ENCODE data around the gene MSANTD1.

The MSANTD1 gene

DNA sequence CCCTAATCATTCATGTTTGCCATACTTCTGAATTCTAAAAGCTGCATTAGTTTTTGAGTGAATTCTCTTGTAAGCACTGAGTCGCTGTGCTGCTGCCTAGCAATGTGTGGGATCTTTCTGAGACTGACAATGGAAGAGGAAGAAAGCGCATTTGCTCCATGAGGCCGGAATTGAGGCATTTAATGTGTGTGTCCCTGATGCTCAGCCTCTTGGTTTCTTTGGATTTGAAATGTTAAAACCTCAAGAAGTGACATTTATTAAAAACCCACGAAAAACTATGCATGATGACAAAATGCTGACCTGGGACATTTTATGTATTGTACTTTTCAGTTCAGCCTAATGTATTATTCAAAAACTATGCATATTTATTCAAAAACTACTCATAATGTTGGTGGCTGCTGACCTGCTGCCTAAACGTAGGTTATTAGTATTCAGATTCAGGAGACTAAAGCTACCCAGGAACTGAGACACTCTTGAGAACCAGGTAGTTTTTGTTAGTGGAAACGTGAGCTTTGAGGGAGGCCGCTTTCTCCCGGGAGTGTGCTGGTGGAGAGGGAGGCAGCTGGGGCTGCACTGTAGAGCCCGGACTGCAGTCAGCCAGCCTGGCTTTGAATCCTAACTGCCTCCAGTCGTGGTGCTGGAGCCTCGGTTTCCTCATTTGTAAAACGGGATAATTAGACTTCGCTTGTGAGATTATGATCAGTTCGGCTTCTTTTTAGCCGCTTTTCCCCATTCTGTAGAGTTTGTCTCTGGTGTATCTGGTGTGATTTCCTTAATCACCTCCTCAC, 55.2 kb downstream of the MSANTD1 start:
- DNase-seq (ENCODE audit: low spot score) = no peak

DNA sequence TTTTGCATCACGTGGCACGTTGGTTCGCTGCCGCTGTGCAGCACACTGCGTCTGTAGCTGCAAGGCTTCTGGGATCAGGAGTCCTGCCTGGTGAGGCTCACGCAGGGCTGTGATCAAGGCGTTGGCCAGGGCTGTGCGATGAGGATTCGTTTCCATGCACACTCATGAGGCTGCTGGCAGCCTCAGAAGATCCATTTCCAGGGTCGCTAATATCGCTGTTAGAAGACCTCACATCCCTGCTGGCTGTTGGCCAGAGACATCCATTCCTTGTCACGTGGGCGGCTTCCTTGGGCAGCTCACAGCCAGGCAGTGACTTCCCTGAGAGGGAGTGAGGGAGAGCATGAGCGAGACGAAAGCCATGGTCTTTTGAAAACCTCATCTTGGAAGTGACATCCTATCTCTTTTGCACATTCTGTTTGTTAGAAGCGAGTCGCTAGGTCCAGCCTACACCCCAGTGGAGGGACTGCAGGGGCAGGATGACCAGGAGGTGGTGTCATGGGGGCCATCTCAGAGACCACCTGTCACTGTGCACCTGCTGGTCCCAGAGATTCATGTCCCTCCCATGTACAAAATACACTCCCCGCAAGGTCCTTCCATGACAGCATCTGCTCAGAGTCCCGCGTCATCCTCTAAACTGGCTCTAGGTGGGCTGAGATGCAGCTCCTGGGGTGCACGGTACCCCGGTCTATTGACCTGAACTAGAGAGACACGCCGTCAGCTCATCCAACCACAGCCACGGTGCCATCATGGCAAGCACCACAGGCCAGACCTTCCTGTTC, 56.1 kb downstream of the MSANTD1 start:
- no peak for DNase-seq (ENCODE audit: low spot score)

DNA sequence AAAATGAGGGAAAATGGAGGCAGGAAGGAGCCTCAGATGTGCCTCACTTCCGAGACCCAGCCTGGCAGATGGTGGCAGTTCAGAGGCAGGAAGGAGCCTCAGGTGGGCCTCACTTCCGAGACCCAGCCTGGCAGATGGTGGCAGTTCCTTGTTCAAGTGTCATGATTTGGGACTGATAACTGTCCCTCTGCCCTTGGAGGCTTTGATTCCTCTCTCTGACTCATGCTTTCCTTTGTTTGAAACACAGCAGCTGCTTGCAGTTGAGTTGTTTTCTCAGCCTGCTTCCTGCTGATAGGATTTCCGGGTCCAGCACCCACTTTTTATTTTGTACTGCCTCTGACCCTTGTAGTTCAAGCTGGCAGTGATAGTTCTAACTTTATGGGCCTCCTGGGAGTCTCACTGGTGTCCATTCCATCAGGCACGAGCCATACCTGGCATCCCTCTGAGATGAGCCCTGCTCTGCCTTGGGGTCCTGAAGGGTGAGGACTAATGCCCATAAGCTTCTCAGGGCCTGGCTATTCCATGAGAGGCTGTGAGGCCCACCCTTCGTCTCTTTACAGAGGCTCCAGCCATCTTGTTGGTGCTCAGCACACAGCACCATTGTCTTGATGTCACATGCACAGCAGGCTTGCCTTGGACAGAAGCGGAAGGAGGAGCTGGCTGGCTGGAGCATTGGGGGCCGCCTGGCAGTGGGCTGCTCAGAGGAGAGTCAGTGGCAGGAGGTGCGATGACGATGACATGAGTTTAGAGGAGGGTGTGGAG, 56.8 kb downstream of the MSANTD1 start:
- DNase-seq (ENCODE audit: low spot score) = no peak
